Measurements from ENCODE around the gene SKAP2.

SKAP2 gene

DNA sequence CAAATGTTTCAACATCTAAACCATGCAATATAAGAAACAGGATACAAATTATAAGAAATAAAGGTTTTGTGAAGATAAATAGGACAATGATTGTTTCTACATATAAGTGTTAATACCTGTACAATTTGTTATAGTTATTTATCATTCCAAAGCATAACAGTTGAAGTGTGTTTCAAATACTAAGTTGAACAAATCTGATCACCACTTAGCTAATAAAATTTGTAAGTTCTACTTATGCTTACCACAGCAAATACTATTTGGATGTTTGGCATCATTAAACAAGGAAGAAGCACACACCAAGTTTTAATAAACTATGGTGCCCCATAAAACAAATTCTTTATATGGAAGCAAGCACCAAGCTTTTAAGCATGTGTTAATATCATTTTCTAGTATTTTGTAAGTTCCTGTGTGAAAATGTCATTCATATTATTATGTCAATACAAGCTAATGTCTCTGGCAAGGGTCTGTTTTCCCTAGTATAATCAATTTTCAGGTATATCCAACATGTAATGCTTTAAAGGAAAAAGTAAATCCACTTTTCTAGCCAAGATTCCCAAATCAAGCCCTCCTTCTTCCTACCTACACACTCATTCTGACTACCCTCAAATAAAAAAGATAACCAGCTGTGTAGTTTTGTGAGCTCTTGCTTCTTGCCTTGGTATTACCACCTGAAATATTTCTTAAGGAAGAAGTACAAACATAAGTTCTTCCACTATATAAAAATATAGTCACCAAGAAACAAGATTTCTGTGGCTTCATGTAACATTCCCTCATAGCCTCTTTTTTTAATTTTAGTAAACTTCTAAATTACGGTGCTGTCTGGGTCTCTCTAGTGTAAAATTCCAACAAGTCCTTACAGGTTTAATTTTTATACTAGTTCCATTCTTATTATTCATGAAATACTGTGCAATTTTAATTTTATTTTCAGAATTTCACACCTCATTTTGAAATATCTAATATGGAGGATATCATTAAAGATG, 9.2 kb downstream of the SKAP2 start:
- H3K4me1 ChIP-seq (ENCODE audit: control insufficient read depth in 2 of 2, insufficient read depth in 1 of 2, low read depth in 1 of 2, low read length in 2 of 2): peaks cover 0 to 5% of the 10 kb centered on the region in 2 donors
- WGBS, 2 donors (ENCODE audit: extremely low coverage in 2 of 2, insufficient read length in 2 of 2, insufficient replicate concordance in 1 of 2): no CpG with 5 or more reads among the region's 1 CpG

DNA sequence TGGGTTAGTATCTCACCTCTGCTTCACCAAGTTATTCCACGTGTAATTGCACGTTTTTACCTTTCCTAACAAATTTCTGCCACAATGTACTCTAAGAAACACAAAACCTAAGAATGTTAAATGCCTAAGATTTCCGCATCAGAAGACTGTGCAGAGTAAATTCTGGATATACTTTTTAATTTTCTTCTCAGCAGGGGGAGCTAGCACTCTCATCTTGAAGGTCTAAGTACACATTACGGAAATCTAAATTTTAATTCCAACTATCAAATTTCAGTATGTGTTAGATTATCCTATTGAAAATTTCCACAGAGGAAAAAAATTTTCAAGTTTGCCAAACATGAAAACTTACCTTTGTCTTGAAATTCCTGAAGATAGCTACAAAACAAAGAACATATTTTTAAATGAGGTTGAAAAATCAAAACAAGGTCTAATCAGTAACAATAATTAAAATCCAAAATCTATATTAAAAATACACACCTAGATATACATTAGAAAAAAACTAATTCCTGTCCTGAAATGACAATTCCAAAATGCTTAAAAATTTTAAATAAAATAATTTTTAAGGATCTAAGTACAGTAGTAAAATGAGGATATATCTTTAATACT, 10.5 kb downstream of the SKAP2 start:
- Histone ChIP-seq H3K4me3 (ENCODE audit: low read length in 2 of 2) (no peak overlapping the region), H3K23ac (ENCODE audit: low read depth, low read length, poor library complexity) (no peak overlapping the region), H4K8ac (ENCODE audit: low read depth, low read length) (no peak overlapping the region), H2BK12ac (ENCODE audit: low read length) (no peak overlapping the region), H2BK120ac (ENCODE audit: low read depth, low read length) (no peak overlapping the region), H3K27ac (replicated peaks; ENCODE audit: low read length) (no peak overlapping the region), H3K27me3 (ENCODE audit: control insufficient read depth in 3 of 3, insufficient read depth in 3 of 3, low read depth in 1 of 3, low read length in 3 of 3) (peaks cover 9 to 47% (median 24%) of the 10 kb centered on the region in 3 experiments), H3K9me3 (replicated peaks in 1 of 2; ENCODE audit: control insufficient read depth in 2 of 2, insufficient read depth in 1 of 2, low read depth in 1 of 2, low read length in 2 of 2) (no peaks in the 10 kb centered on the region), H2BK5ac (ENCODE audit: low read length) (no peak overlapping the region), H2AFZ (ENCODE audit: low read length) (no peak overlapping the region), H3K4me2 (ENCODE audit: insufficient read depth, low read length, poor library complexity, severe bottlenecking) (no peak overlapping the region), H3K9ac (ENCODE audit: low read depth, low read length, poor library complexity) (no peak overlapping the region), H3K4ac (ENCODE audit: low read length) (no peak overlapping the region), H2AK5ac (ENCODE audit: low read depth, low read length) (no peak overlapping the region), H4K91ac (ENCODE audit: low read depth, low read length, poor library complexity) (no peak overlapping the region), H3K36me3 (replicated peaks in 1 of 2; ENCODE audit: control insufficient read depth in 2 of 2, insufficient read depth in 2 of 2, low read length in 2 of 2) (no peaks in the 10 kb centered on the region), H2BK15ac (ENCODE audit: low read length) (no peak overlapping the region), H3K14ac (ENCODE audit: low read length) (no peak overlapping the region), H3K4me1 (ENCODE audit: control insufficient read depth in 2 of 2, insufficient read depth in 1 of 2, low read depth in 1 of 2, low read length in 2 of 2) (peaks cover 0 to 5% of the 10 kb centered on the region in 2 donors), H3K18ac (ENCODE audit: low read length) (no peak overlapping the region), H3K79me1 (ENCODE audit: low read depth, low read length) (no peaks in the 10 kb centered on the region)
- no peak for DNase-seq (ENCODE audit: low spot score)
- WGBS, 2 donors (ENCODE audit: extremely low coverage in 2 of 2, insufficient read length in 2 of 2, insufficient replicate concordance in 1 of 2): no CpG with 5 or more reads among the region's 4 CpGs

More for the DNA sequence above, 9.2 kb downstream of the SKAP2 start:
- H2BK120ac ChIP-seq (ENCODE audit: low read depth, low read length): no peak overlapping the region
- H2AFZ ChIP-seq (ENCODE audit: low read length): no peak overlapping the region
- no peak overlapping the region for H3K4me3 ChIP-seq (ENCODE audit: low read length in 2 of 2)
- no peak overlapping the region for H2BK5ac ChIP-seq (ENCODE audit: low read length)
- no peak overlapping the region for H4K8ac ChIP-seq (ENCODE audit: low read depth, low read length)
- no peak overlapping the region for H4K91ac ChIP-seq (ENCODE audit: low read depth, low read length, poor library complexity)
- H3K4ac ChIP-seq (ENCODE audit: low read length): no peak overlapping the region
- H3K36me3 ChIP-seq (replicated peaks in 1 of 2; ENCODE audit: control insufficient read depth in 2 of 2, insufficient read depth in 2 of 2, low read length in 2 of 2): no peaks in the 10 kb centered on the region
- no peak overlapping the region for H2BK12ac ChIP-seq (ENCODE audit: low read length)
- no peak overlapping the region for H3K18ac ChIP-seq (ENCODE audit: low read length)
- H3K9me3 ChIP-seq (replicated peaks in 1 of 2; ENCODE audit: control insufficient read depth in 2 of 2, insufficient read depth in 1 of 2, low read depth in 1 of 2, low read length in 2 of 2): no peaks in the 10 kb centered on the region
- no peak overlapping the region for H2AK5ac ChIP-seq (ENCODE audit: low read depth, low read length)
- no peak overlapping the region for H3K14ac ChIP-seq (ENCODE audit: low read length)
- H3K23ac ChIP-seq (ENCODE audit: low read depth, low read length, poor library complexity): no peak overlapping the region
- H3K27me3 ChIP-seq (ENCODE audit: control insufficient read depth in 3 of 3, insufficient read depth in 3 of 3, low read depth in 1 of 3, low read length in 3 of 3): peaks cover 9 to 60% (median 30%) of the 10 kb centered on the region in 3 experiments
- H3K4me2 ChIP-seq (ENCODE audit: insufficient read depth, low read length, poor library complexity, severe bottlenecking): no peak overlapping the region
- H3K27ac ChIP-seq (replicated peaks; ENCODE audit: low read length): no peak overlapping the region
- no peak overlapping the region for H3K9ac ChIP-seq (ENCODE audit: low read depth, low read length, poor library complexity)
- DNase-seq (ENCODE audit: low spot score): no peak
- H2BK15ac ChIP-seq (ENCODE audit: low read length): no peak overlapping the region
- no peaks in the 10 kb centered on the region for H3K79me1 ChIP-seq (ENCODE audit: low read depth, low read length)

DNA sequence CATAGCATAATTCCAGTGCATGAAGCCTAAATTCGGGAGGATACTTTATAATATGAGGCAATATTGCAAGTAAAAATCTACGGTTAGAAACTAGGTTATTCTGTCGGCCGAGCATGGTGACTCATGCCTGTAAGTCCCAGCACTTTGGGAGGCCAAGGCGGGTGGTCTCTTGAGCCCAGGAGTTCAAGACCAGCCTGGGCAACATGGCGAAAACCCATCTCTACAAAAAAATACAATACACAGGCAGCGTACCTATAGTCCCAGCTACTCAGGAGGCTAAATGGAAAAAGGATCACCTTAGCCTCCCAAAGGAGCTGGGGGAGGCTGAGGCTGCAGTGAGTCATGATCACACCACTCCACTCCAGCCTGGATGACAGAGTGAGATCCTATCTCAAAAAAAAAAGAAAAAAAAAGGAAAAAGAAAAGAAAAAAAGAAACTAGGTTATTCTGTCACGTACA, 14.2 kb downstream of the SKAP2 start:
- no peak overlapping the region for H2BK12ac ChIP-seq (ENCODE audit: low read length)
- no peak overlapping the region for H2AFZ ChIP-seq (ENCODE audit: low read length)
- no CpG with 5 or more reads among the region's 8 CpGs for WGBS, 2 donors (ENCODE audit: extremely low coverage in 2 of 2, insufficient read length in 2 of 2, insufficient replicate concordance in 1 of 2)
- no peak overlapping the region for H3K18ac ChIP-seq (ENCODE audit: low read length)
- peaks cover 0 to 11% (median 3%) of the 10 kb centered on the region in 3 experiments for H3K27me3 ChIP-seq (ENCODE audit: control insufficient read depth in 3 of 3, insufficient read depth in 3 of 3, low read depth in 1 of 3, low read length in 3 of 3)
- H3K4me3 ChIP-seq (ENCODE audit: low read length in 2 of 2): no peak overlapping the region
- no peaks in the 10 kb centered on the region for H3K36me3 ChIP-seq (replicated peaks in 1 of 2; ENCODE audit: control insufficient read depth in 2 of 2, insufficient read depth in 2 of 2, low read length in 2 of 2)
- H3K23ac ChIP-seq (ENCODE audit: low read depth, low read length, poor library complexity): no peak overlapping the region
- no peak overlapping the region for H2AK5ac ChIP-seq (ENCODE audit: low read depth, low read length)
- no peak overlapping the region for H4K8ac ChIP-seq (ENCODE audit: low read depth, low read length)
- H3K4me2 ChIP-seq (ENCODE audit: insufficient read depth, low read length, poor library complexity, severe bottlenecking): no peak overlapping the region
- H2BK120ac ChIP-seq (ENCODE audit: low read depth, low read length): no peak overlapping the region
- H3K9me3 ChIP-seq (replicated peaks in 1 of 2; ENCODE audit: control insufficient read depth in 2 of 2, insufficient read depth in 1 of 2, low read depth in 1 of 2, low read length in 2 of 2): no peaks in the 10 kb centered on the region
- H4K91ac ChIP-seq (ENCODE audit: low read depth, low read length, poor library complexity): no peak overlapping the region
- H3K4ac ChIP-seq (ENCODE audit: low read length): no peak overlapping the region
- no peaks in the 10 kb centered on the region for H3K79me1 ChIP-seq (ENCODE audit: low read depth, low read length)
- H2BK15ac ChIP-seq (ENCODE audit: low read length): no peak overlapping the region
- H3K9ac ChIP-seq (ENCODE audit: low read depth, low read length, poor library complexity): no peak overlapping the region
- no peak overlapping the region for H3K14ac ChIP-seq (ENCODE audit: low read length)
- no peak for DNase-seq (ENCODE audit: low spot score)
- no peak overlapping the region for H2BK5ac ChIP-seq (ENCODE audit: low read length)
- H3K27ac ChIP-seq (replicated peaks; ENCODE audit: low read length): no peak overlapping the region
- H3K4me1 ChIP-seq (ENCODE audit: control insufficient read depth in 2 of 2, insufficient read depth in 1 of 2, low read depth in 1 of 2, low read length in 2 of 2): no peaks in the 10 kb centered on the region

DNA sequence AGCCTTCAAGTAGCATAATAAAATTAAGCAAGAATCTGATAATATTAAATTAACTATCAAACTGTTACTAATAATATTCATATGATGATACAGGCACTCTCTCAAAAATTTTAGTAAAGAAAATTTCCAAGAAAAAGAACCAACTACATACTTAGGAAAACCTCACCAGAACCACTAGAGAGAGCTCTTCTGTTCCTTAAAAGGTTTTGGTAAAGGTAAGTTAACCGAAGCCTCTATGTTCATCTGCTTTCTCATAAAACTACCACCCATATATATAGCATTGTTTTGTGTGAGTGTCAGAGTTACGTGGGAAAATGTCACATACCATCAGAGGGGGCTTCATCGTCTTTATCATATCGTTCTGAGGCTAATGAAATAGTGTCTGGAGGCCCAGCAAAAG, 20.7 kb downstream of the SKAP2 start:
- Histone ChIP-seq H2BK12ac (ENCODE audit: low read length) (no peak overlapping the region), H3K14ac (ENCODE audit: low read length) (no peak overlapping the region), H3K4me2 (ENCODE audit: insufficient read depth, low read length, poor library complexity, severe bottlenecking) (no peak overlapping the region), H3K79me1 (ENCODE audit: low read depth, low read length) (no peaks in the 10 kb centered on the region), H2BK120ac (ENCODE audit: low read depth, low read length) (no peak overlapping the region), H3K4me1 (ENCODE audit: control insufficient read depth in 2 of 2, insufficient read depth in 1 of 2, low read depth in 1 of 2, low read length in 2 of 2) (no peaks in the 10 kb centered on the region), H2BK5ac (ENCODE audit: low read length) (no peak overlapping the region), H4K91ac (ENCODE audit: low read depth, low read length, poor library complexity) (no peak overlapping the region), H3K9ac (ENCODE audit: low read depth, low read length, poor library complexity) (no peak overlapping the region), H3K18ac (ENCODE audit: low read length) (no peak overlapping the region), H3K4ac (ENCODE audit: low read length) (no peak overlapping the region), H3K27ac (replicated peaks; ENCODE audit: low read length) (no peak overlapping the region), H3K9me3 (replicated peaks in 1 of 2; ENCODE audit: control insufficient read depth in 2 of 2, insufficient read depth in 1 of 2, low read depth in 1 of 2, low read length in 2 of 2) (no peaks in the 10 kb centered on the region), H3K36me3 (replicated peaks in 1 of 2; ENCODE audit: control insufficient read depth in 2 of 2, insufficient read depth in 2 of 2, low read length in 2 of 2) (no peaks in the 10 kb centered on the region), H3K27me3 (ENCODE audit: control insufficient read depth in 3 of 3, insufficient read depth in 3 of 3, low read depth in 1 of 3, low read length in 3 of 3) (no peaks in the 10 kb centered on the region), H3K4me3 (ENCODE audit: low read length in 2 of 2) (no peak overlapping the region), H2AFZ (ENCODE audit: low read length) (no peak overlapping the region), H3K23ac (ENCODE audit: low read depth, low read length, poor library complexity) (no peak overlapping the region), H2BK15ac (ENCODE audit: low read length) (no peak overlapping the region), H4K8ac (ENCODE audit: low read depth, low read length) (no peak overlapping the region), H2AK5ac (ENCODE audit: low read depth, low read length) (no peak overlapping the region)
- no peak for DNase-seq (ENCODE audit: low spot score)
- WGBS, 2 donors (ENCODE audit: extremely low coverage in 2 of 2, insufficient read length in 2 of 2, insufficient replicate concordance in 1 of 2): no CpG with 5 or more reads among the region's 4 CpGs

Data from neuronal stem cell (in vitro differentiated cells).